Neural progenitor cell (in vitro differentiated cells): ENCODE measurements around the gene RILPL1.

Experiments used
- CTCF ChIP-seq: fragments of 200-600 bp; sonication (generic); IDR thresholded peaks from 2 replicates; pipeline ENCODE4 v1.5.1; 2017; ENCODE audit warnings: antibody characterized with exemption, mild to moderate bottlenecking
- EZH2 ChIP-seq: fragments of 200-600 bp; sonication (generic); IDR thresholded peaks from 2 replicates; pipeline ENCODE4 v1.6.1; 2017; ENCODE audit warnings: antibody characterized with exemption, mild to moderate bottlenecking, moderate library complexity

GRCh38 chr12:123528858-123529257 is 4.7 kb downstream of the RILPL1 start:
- TF ChIP-seq CTCF (no peak), EZH2 (no peak)
